ENCODE measurements around the gene SYNGR1.
"Not testable (repeated sequence)": the region's sequence is repeated elsewhere in the genome, so short reads cannot be mapped to it uniquely, and the experiment has no call there.

SYNGR1 gene

GRCh38 chr22:39411828-39412365, 62.1 kb downstream of the SYNGR1 start:
- DNase-seq: not testable (repeated sequence)

- DNase-seq: not testable (repeated sequence)
Observed at GRCh38 chr22:39413204-39413603, 63.4 kb downstream of the SYNGR1 start.

GRCh38 chr22:39414377-39414776, 64.6 kb downstream of the SYNGR1 start:
- DNase-seq: no peak

GRCh38 chr22:39414886-39415285, 65.1 kb downstream of the SYNGR1 start:
- DNase-seq: no peak

GRCh38 chr22:39415506-39415905, 65.7 kb downstream of the SYNGR1 start:
- DNase-seq: no peak

- DNase-seq: no peak
Observed at GRCh38 chr22:39416319-39416718, 66.5 kb downstream of the SYNGR1 start.

GRCh38 chr22:39417641-39418040, 67.8 kb downstream of the SYNGR1 start:
- no peak for DNase-seq

GRCh38 chr22:39418696-39419095, 68.9 kb downstream of the SYNGR1 start:
- no peak for DNase-seq

GRCh38 chr22:39419096-39419495, 69.3 kb downstream of the SYNGR1 start:
- no peak for DNase-seq

GRCh38 chr22:39419911-39420310, 70.1 kb downstream of the SYNGR1 start:
- DNase-seq: no peak

- no peak for DNase-seq
Observed at GRCh38 chr22:39421691-39422090, 71.9 kb downstream of the SYNGR1 start.

GRCh38 chr22:39422101-39422500, 72.3 kb downstream of the SYNGR1 start:
- no peak for DNase-seq

- DNase-seq: peak; percentile 69
Observed at GRCh38 chr22:39422721-39423120, 72.9 kb downstream of the SYNGR1 start.

- DNase-seq: no peak
Observed at GRCh38 chr22:39423976-39424375, 74.2 kb downstream of the SYNGR1 start.

- no peak for DNase-seq
Observed at GRCh38 chr22:39426380-39427043, 76.7 kb downstream of the SYNGR1 start.

GRCh38 chr22:39427751-39428596, 78.2 kb downstream of the SYNGR1 start:
- no peak for DNase-seq

- no peak for DNase-seq
Observed at GRCh38 chr22:39428597-39429071, 78.8 kb downstream of the SYNGR1 start.

GRCh38 chr22:39429186-39429585, 79.4 kb downstream of the SYNGR1 start:
- DNase-seq: no peak

GRCh38 chr22:39429916-39430575, 80.3 kb downstream of the SYNGR1 start:
- DNase-seq: no peak

GRCh38 chr22:39430576-39431150, 80.9 kb downstream of the SYNGR1 start:
- no peak for DNase-seq

GRCh38 chr22:39431216-39431801, 81.5 kb downstream of the SYNGR1 start:
- DNase-seq: no peak

- DNase-seq: no peak
Observed at GRCh38 chr22:39431821-39432251, 82.0 kb downstream of the SYNGR1 start.

Measured in hematopoietic multipotent progenitor cell treated with erythropoietin and hydrocortisone succinate and interleukin-3 and kit ligand, for 4 days (in vitro differentiated cells).